Common myeloid progenitor, CD34-positive (primary cell): Measurements from ENCODE around the gene SNRK.
A peak's percentile ranks its signal among the peaks of the same experiment; 100 is the strongest.
"Not testable (repeated sequence)": the region's sequence is repeated elsewhere in the genome, so short reads cannot be mapped to it uniquely, and the experiment has no call there.

Source experiments
- CTCF ChIA-PET: fragments of 350-600 bp; sonication (Branson Sonifier 250); formaldehyde crosslinking; loops from one replicate; lab custom pipeline; 2021; ENCODE audit warnings: antibody characterized with exemption; lab: Charles Lee
- POLR2A ChIA-PET: fragments of 350-600 bp; sonication (Branson Sonifier 250); formaldehyde crosslinking; loops from one replicate; lab custom pipeline; 2021; ENCODE audit warnings: antibody characterized with exemption; lab: Charles Lee
- DNase-seq, 3 donors: peaks; one replicate each; pipeline versions ENCODE4 v3.0.0 to v3.0.0-alpha.2; 2013
- H3K27ac ChIP-seq, 2 experiments: 1 replicate in 1 of 2; 2 replicates in 1 of 2; pipeline ENCODE4 v1.7.0; 2013; ENCODE audit warnings: inconsistent platforms in 2 of 2, low read length in 2 of 2, mild to moderate bottlenecking in 2 of 2, low read depth in 1 of 2, moderate library complexity in 1 of 2; ENCODE audit not compliant: severe bottlenecking in 2 of 2, insufficient read depth in 1 of 2, poor library complexity in 1 of 2
- H3K27me3 ChIP-seq, 5 experiments: replicated peaks in 2 of 5; 1 replicate in 3 of 5; 2 replicates in 2 of 5; pipeline versions ENCODE4 v1.6.1 to v1.7.0; 2013; ENCODE audit warnings: low read length in 4 of 5, mild to moderate bottlenecking in 2 of 5, moderate library complexity in 2 of 5, inconsistent platforms in 1 of 5; ENCODE audit not compliant: insufficient read depth in 5 of 5, control insufficient read depth in 4 of 5
- H3K36me3 ChIP-seq, 4 experiments: 1 replicate in 2 of 4; 2 replicates in 2 of 4; pipeline versions ENCODE4 v1.6.1 to v1.7.0; 2013; ENCODE audit warnings: low read length in 3 of 4, control low read depth in 1 of 4, mild to moderate bottlenecking in 1 of 4; ENCODE audit not compliant: control insufficient read depth in 4 of 4, insufficient read depth in 4 of 4
- H3K4me1 ChIP-seq, 4 experiments: 1 replicate in 3 of 4; 2 replicates in 1 of 4; pipeline versions ENCODE4 v1.6.1 to v1.7.1; 2013; ENCODE audit warnings: low read length in 3 of 4, mild to moderate bottlenecking in 3 of 4, control low read depth in 1 of 4, inconsistent platforms in 1 of 4, moderate library complexity in 1 of 4; ENCODE audit not compliant: control insufficient read depth in 4 of 4, insufficient read depth in 4 of 4; ENCODE audit errors: control extremely low read depth in 1 of 4
- H3K4me3 ChIP-seq, 7 experiments: 1 replicate in 4 of 7; 2 replicates in 3 of 7; pipeline versions ENCODE4 v1.5.1 to v1.7.0; 2013; ENCODE audit warnings: mild to moderate bottlenecking in 7 of 7, low read length in 6 of 7, moderate library complexity in 6 of 7, inconsistent platforms in 2 of 7, low read depth in 2 of 7, control low read depth in 1 of 7; ENCODE audit not compliant: insufficient read depth in 4 of 7, control insufficient read depth in 1 of 7; ENCODE audit errors: extremely low read depth in 1 of 7
- H3K9me3 ChIP-seq, 5 experiments: 1 replicate in 4 of 5; 2 replicates in 1 of 5; pipeline versions ENCODE4 v1.6.1 to v1.7.1; 2013; ENCODE audit warnings: low read length in 4 of 5, mild to moderate bottlenecking in 2 of 5, inconsistent platforms in 1 of 5, low read depth in 1 of 5, moderate library complexity in 1 of 5; ENCODE audit not compliant: control insufficient read depth in 4 of 5, insufficient read depth in 2 of 5; ENCODE audit errors: control extremely low read depth in 1 of 5
- WGBS: methylation state at CpG from one replicate; pipeline ENCODE4 v1.1.5; 2013; ENCODE audit not compliant: insufficient coverage; 5-methylcytosine and 5-hydroxymethylcytosine counted together

The SNRK gene

GRCh38 chr3:43348852-43349574, 62.7 kb downstream of the SNRK start:
- ChIA-PET POLR2A (interaction anchor here (0.6 kb wide), 1 partner anchor 54 kb away, joined by 3 read pairs; no protein-coding TSS in a partner anchor), CTCF (interaction anchor here (1.0 kb wide), 1 partner anchor 105 kb away, joined by 3 read pairs; no protein-coding TSS in a partner anchor)
- peaks cover 0 to 2% (median 0%) of the 10 kb centered on the region in 4 experiments for H3K4me1 ChIP-seq
- 100% methylated on average over 1 of the region's 4 CpGs for WGBS
- DNase-seq: no peak
- peaks cover 25 to 78% (median 57%) of the 10 kb centered on the region in 4 experiments for H3K36me3 ChIP-seq
- H3K27ac ChIP-seq: no peak overlapping the region
- H3K27me3 ChIP-seq: no peaks in the 10 kb centered on the region
- H3K4me3 ChIP-seq: no peak overlapping the region
- H3K9me3 ChIP-seq: peaks cover 3 to 19% (median 7%) of the 10 kb centered on the region in 5 experiments

- 96% methylated on average over 3 of the region's 3 CpGs for WGBS
- Histone ChIP-seq H3K36me3 (peaks cover 22 to 78% (median 51%) of the 10 kb centered on the region in 4 experiments), H3K9me3 (peaks cover 3 to 25% (median 14%) of the 10 kb centered on the region in 5 experiments), H3K4me1 (peaks cover 0 to 2% (median 0%) of the 10 kb centered on the region in 4 experiments), H3K27ac (no peak overlapping the region), H3K27me3 (no peaks in the 10 kb centered on the region), H3K4me3 (no peak overlapping the region)
- DNase-seq: peak in 1 of 3 donors; percentile 14
- ChIA-PET POLR2A (no interaction called here), CTCF (interaction anchor here (0.9 to 1.0 kb wide), 2 partner anchors 11 to 106 kb away, joined by 3 read pairs; no protein-coding TSS in a partner anchor)
Measured at GRCh38 chr3:43349716-43350115, 63.4 kb downstream of the SNRK start.

GRCh38 chr3:43353393-43353792, 67.1 kb downstream of the SNRK start:
- H3K27ac ChIP-seq: no peak overlapping the region
- no peak for DNase-seq
- H3K4me1 ChIP-seq: no peaks in the 10 kb centered on the region
- H3K4me3 ChIP-seq: no peak overlapping the region
- no CpG with 5 or more reads among the region's 1 CpG for WGBS
- no peaks in the 10 kb centered on the region for H3K27me3 ChIP-seq
- peaks cover 3 to 40% (median 16%) of the 10 kb centered on the region in 5 experiments for H3K9me3 ChIP-seq
- ChIA-PET CTCF (interaction anchor here (0.9 kb wide), 1 partner anchor 16 kb away, joined by 3 read pairs; no protein-coding TSS in a partner anchor), POLR2A (no interaction called here)
- H3K36me3 ChIP-seq: peaks cover 6 to 48% (median 28%) of the 10 kb centered on the region in 4 experiments

- no peak overlapping the region for H3K4me3 ChIP-seq
- no peak for DNase-seq
- H3K9me3 ChIP-seq: peaks cover 3 to 40% (median 16%) of the 10 kb centered on the region in 5 experiments
- H3K27ac ChIP-seq: no peak overlapping the region
- ChIA-PET CTCF (interaction anchor here (0.9 to 1.0 kb wide), 2 partner anchors 15 to 17 kb away, joined by 3 to 4 read pairs; no protein-coding TSS in a partner anchor), POLR2A (no interaction called here)
- WGBS: 95% methylated on average over 4 of the region's 4 CpGs
- H3K36me3 ChIP-seq: peaks cover 4 to 41% (median 23%) of the 10 kb centered on the region in 4 experiments
- H3K27me3 ChIP-seq: no peaks in the 10 kb centered on the region
- H3K4me1 ChIP-seq: no peaks in the 10 kb centered on the region
Measured at GRCh38 chr3:43353923-43354670, 67.8 kb downstream of the SNRK start.

GRCh38 chr3:43356033-43356432, 69.7 kb downstream of the SNRK start:
- peaks cover 3 to 40% (median 16%) of the 10 kb centered on the region in 5 experiments for H3K9me3 ChIP-seq
- H3K4me1 ChIP-seq, H3K27ac ChIP-seq, H3K4me3 ChIP-seq, H3K27me3 ChIP-seq, POLR2A ChIA-PET: not testable (repeated sequence)
- 100% methylated on average over 2 of the region's 2 CpGs for WGBS
- CTCF ChIA-PET: interaction anchor here (0.9 kb wide), 1 partner anchor 35 kb away, joined by 3 read pairs; no protein-coding TSS in a partner anchor
- peak in 2 of 3 donors; percentile 22 to 35 for DNase-seq
- peaks cover 2 to 23% (median 8%) of the 10 kb centered on the region in 4 experiments for H3K36me3 ChIP-seq

- no peaks in the 10 kb centered on the region for H3K4me1 ChIP-seq
- POLR2A ChIA-PET: no interaction called here
- H3K4me3 ChIP-seq: no peak overlapping the region
- DNase-seq: no peak
- CTCF ChIA-PET: interaction anchor here (1.8 kb wide), 1 partner anchor 11 kb away, joined by 3 read pairs; no protein-coding TSS in a partner anchor
- no peaks in the 10 kb centered on the region for H3K27me3 ChIP-seq
- WGBS: 99% methylated on average over 5 of the region's 5 CpGs
- H3K9me3 ChIP-seq: peaks cover 0 to 2% (median 0%) of the 10 kb centered on the region in 5 experiments
- no peak overlapping the region for H3K27ac ChIP-seq
- H3K36me3 ChIP-seq: peaks cover 0 to 5% (median under 1%) of the 10 kb centered on the region in 4 experiments
Measured at GRCh38 chr3:43361077-43361476, 74.7 kb downstream of the SNRK start.
